Heart left ventricle (tissue), 16 donors: ENCODE data around the gene FYCO1. TPM values are rescaled to one million over a fixed set of nuclear protein-coding genes. Genes with fewer than 3 reads are reported as not detected.

Experiments used
- ATAC-seq, 4 donors: fragments of 200-7000 bp; cut with Tn5 transposase; one replicate each; pipeline ENCODE4 v1.9.1; 2020 to 2022; ENCODE audit warnings: moderate library complexity in 4 of 4, mild to moderate bottlenecking in 3 of 4, moderate number of reproducible peaks in 1 of 4
- DNase-seq, 5 donors: peaks; one replicate each; pipeline ENCODE4 v3.0.0-alpha.2; 2020
- H3K27ac ChIP-seq, 12 donors: fragments of 200-600 bp; sonication (generic) in 4 of 12; one replicate each; pipeline versions ENCODE4 v1.5.0 to v1.8.0; 2016 to 2022; ENCODE audit warnings: mild to moderate bottlenecking in 2 of 12
- H3K27me3 ChIP-seq, 9 donors: fragments of 200-600 bp; sonication (generic) in 2 of 9; one replicate each; pipeline versions ENCODE4 v1.5.1 to v1.8.0; 2016 to 2022; ENCODE audit warnings: mild to moderate bottlenecking in 3 of 9
- H3K36me3 ChIP-seq, 9 donors: fragments of 200-600 bp; sonication (generic) in 2 of 9; one replicate each; pipeline versions ENCODE4 v1.5.0 to v1.8.0; 2018 to 2022; ENCODE audit warnings: mild to moderate bottlenecking in 2 of 9
- H3K4me1 ChIP-seq, 12 donors: fragments of 200-600 bp; sonication (generic) in 4 of 12; one replicate each; pipeline versions ENCODE4 v1.5.0 to v1.8.0; 2016 to 2022; ENCODE audit warnings: mild to moderate bottlenecking in 3 of 12
- H3K4me3 ChIP-seq, 12 donors: fragments of 200-600 bp; sonication (generic) in 4 of 12; one replicate each; pipeline versions ENCODE4 v1.5.0 to v1.8.0; 2017 to 2022; ENCODE audit warnings: mild to moderate bottlenecking in 9 of 12, moderate library complexity in 4 of 12
- H3K9me3 ChIP-seq, 12 donors: fragments of 200-600 bp; sonication (generic) in 4 of 12; one replicate each; pipeline versions ENCODE4 v1.5.0 to v1.8.0; 2016 to 2022; ENCODE audit warnings: mild to moderate bottlenecking in 1 of 12
- POLR2A ChIP-seq, 2 donors: fragments of 450-650 bp; IDR thresholded peaks; one replicate each; pipeline ENCODE4 v1.6.1; 2017; ENCODE audit warnings: antibody characterized with exemption in 2 of 2, mild to moderate bottlenecking in 2 of 2, moderate library complexity in 2 of 2
- WGBS, 4 donors: extraction: QIAGEN DNeasy Blood & Tissue Kit in 2 of 4; methylation state at CpG; one replicate each; pipeline versions ENCODE4 v1.1.5 to v1.1.7; 2013 to 2018; 5-methylcytosine and 5-hydroxymethylcytosine counted together
- intact Hi-C, 10 donors: fragments of 100-400 bp; cut with DNase I; formaldehyde crosslinking; loops; one replicate each; pipeline versions ENCODE4 v1.11.1 to v1.14.2; 2022
- polyA plus RNA-seq, 2 donors: library from polyadenylated mRNA; stranded (reverse); fragments of 200-250 nt; gene quantifications; one replicate each; pipeline ENCODE4 v1.2.3, GENCODE V29; 2013
- total RNA-seq, 9 donors: library from RNA; depleted of rRNA in 2 of 9; stranded (reverse); fragments of >200 nt in 2 of 9; fragmentation: NEBNext Ultra II Directional in 3 of 9; extraction: Animal tissue kit (Norgen Biotek cat#: 25700) in 3 of 9; gene quantifications; one replicate each; pipeline versions ENCODE4 v1.1.0 to v1.2.4, GENCODE V29; 2016 to 2023
- TF ChIP-seq, protein P1 (sequence below), 12 donors: fragments of 200-600 bp; sonication (generic) in 4 of 12; IDR thresholded peaks; one replicate each; pipeline versions ENCODE4 v1.5.0 to v1.8.0; 2018 to 2022; ENCODE audit warnings: antibody characterized with exemption in 12 of 12, mild to moderate bottlenecking in 5 of 12
- donor health status: ischemic (EF 13 %, LVEDD 7.1; RV severe dilation, severe dysfunction).
- donor health status: healthy with polysubstance abuse.
- donor health status: DM: no; HTN: yes; CAD: no.
- donor health status: DM: no; HTN: no; CAD: no.
- donor health status: ischemic (EF 25% LVEDD 6.9; RV normal size, moderate dysfunction).
- donor health status: ischemic (EF 25% LVEDD 5.7; RV mildly dilated, moderate dysfunction).
- donor health status: healthy.
- donor health status: DM: yes; HTN: yes; CAD: no.
- donor health status: ischemic (EF 35%, LVEDD 5.7; RV mildly dilated, moderate dysfunction).
- donor health status: nonischemic (EF 11% LVEDD 7.7; RV severe dilation, severe dysfunction).
- donor health status: DM: yes; HTN: yes; CAD: no.
- donor health status: PGD.
- donor health status: ischemic (EF 29% LVEDD 5.4; RV normal size, mild dysfunction).
- donor health status: nonischemic (EF 23%, LVEDD 6.1; RV moderate dilation, normal function).

The FYCO1 gene
- total and polyA plus RNA-seq, 11 donors, result 18.5 to 195 (median 139) TPM

- DNase-seq (no peak), ATAC-seq (no peak)
- H3K27ac ChIP-seq, result peak overlapping the region in 1 of 12 donors; percentile 74
- H3K9me3 ChIP-seq, result no peaks in the 10 kb centered on the region
- intact Hi-C loops, result no loop called here
- 84 to 90% (median 86%) methylated on average over 5 of the region's 5 CpGs for WGBS, 4 donors
- H3K4me1 ChIP-seq, result peaks cover 0 to 51% (median 8%) of the 10 kb centered on the region in 12 donors
- peaks cover 0 to 100% (median 91%) of the 10 kb centered on the region in 9 donors for H3K36me3 ChIP-seq
- H3K27me3 ChIP-seq, result no peaks in the 10 kb centered on the region
- TF ChIP-seq, protein P1, sequence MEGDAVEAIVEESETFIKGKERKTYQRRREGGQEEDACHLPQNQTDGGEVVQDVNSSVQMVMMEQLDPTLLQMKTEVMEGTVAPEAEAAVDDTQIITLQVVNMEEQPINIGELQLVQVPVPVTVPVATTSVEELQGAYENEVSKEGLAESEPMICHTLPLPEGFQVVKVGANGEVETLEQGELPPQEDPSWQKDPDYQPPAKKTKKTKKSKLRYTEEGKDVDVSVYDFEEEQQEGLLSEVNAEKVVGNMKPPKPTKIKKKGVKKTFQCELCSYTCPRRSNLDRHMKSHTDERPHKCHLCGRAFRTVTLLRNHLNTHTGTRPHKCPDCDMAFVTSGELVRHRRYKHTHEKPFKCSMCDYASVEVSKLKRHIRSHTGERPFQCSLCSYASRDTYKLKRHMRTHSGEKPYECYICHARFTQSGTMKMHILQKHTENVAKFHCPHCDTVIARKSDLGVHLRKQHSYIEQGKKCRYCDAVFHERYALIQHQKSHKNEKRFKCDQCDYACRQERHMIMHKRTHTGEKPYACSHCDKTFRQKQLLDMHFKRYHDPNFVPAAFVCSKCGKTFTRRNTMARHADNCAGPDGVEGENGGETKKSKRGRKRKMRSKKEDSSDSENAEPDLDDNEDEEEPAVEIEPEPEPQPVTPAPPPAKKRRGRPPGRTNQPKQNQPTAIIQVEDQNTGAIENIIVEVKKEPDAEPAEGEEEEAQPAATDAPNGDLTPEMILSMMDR (IDR thresholded peaks at IDR 0.05), result no peak
- TF ChIP-seq POLR2A (IDR thresholded peaks at IDR 0.05), result no peak
- H3K4me3 ChIP-seq, result no peak overlapping the region
Observed at GRCh38 chr3:45978006-45978761, 17.4 kb downstream of the FYCO1 start.

DNA sequence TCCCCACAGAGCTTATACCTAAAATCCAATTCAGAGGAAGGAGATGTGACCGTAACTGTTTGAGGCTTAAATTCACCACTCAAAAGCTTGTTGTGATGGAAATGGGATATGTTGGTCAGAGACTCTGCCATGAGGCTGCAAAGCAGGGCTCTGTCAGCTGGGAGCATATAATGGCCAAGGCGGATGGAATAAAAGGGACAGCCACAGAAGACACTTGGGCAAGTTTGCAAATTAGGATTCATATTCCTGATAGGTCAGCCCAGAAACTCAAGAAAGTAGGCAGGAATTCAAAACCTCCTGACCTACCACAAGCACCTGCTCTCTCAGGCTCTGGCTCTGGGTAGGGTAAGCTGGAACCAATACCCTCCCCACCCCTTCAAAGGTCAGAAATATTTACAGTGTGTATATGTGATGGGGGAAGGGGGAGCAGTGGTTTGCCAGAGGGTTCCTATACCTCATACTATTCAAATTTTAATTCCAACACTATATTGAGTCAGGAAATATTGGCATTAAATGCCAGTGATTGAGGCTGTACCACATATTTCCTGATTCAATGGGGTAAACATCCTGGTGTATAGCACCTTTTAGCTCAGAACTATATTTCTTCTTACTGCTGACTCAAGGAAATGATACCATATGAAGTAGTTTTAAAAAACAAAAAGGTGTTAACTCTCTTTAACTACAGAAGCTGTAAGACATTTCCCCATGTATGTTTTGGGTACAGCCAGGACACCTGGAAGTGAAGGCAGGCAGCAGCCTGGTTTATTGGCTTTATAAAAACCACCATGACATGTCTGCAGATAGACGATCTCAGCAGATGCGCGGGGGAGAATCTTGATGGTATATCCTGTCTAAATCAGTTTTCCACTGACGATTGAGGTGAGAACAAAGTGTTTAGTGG is 19.2 kb downstream of the FYCO1 start:
- no peak for ATAC-seq
- peaks cover 0 to 100% (median 90%) of the 10 kb centered on the region in 9 donors for H3K36me3 ChIP-seq

DNA sequence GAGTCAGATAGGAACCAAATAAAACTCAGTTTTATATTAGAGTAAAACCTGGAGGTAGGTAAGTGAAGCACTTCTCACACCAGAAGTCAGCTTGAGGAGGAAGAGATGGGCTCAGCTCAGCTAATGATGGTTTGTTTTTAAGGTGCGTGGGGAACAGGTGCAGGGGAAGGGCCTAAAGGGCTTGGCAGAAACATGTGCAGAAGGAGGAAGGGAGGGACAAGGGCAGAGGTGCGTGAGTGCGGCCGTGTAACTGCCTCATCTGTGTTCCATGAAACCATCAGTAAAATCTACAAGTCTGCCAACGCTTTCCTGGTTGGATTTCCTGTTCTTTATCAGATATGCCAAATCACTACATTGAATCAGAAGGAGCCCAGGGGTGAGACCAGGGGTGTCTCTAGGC is 19.9 kb downstream of the FYCO1 start:
- TF ChIP-seq POLR2A (IDR thresholded peaks at IDR 0.05), result no peak
- TF ChIP-seq, protein P1 (IDR thresholded peaks at IDR 0.05), result no peak
- no peak for DNase-seq
- no peaks in the 10 kb centered on the region for H3K9me3 ChIP-seq
- 71 to 83% (median 78%) methylated on average over 5 of the region's 5 CpGs for WGBS, 4 donors
- H3K27ac ChIP-seq, result peak overlapping the region in 1 of 12 donors; percentile 64
- H3K4me3 ChIP-seq, result no peak overlapping the region
- intact Hi-C loops, result no loop called here
- no peaks in the 10 kb centered on the region for H3K27me3 ChIP-seq
- ATAC-seq, result no peak
- peaks cover 0 to 60% (median 0%) of the 10 kb centered on the region in 12 donors for H3K4me1 ChIP-seq
- peaks cover 0 to 100% (median 90%) of the 10 kb centered on the region in 9 donors for H3K36me3 ChIP-seq

More for the DNA sequence above, 19.2 kb downstream of the FYCO1 start:
- no peaks in the 10 kb centered on the region for H3K9me3 ChIP-seq
- 75 to 80% (median 78%) methylated on average over 6 of the region's 6 CpGs for WGBS, 4 donors
- peak overlapping the region in 2 of 12 donors; percentile 19 to 74 for H3K27ac ChIP-seq
- DNase-seq, result no peak
- intact Hi-C loops, result no loop called here
- H3K27me3 ChIP-seq, result no peaks in the 10 kb centered on the region
- H3K4me1 ChIP-seq, result peaks cover 0 to 64% (median 3%) of the 10 kb centered on the region in 12 donors
- TF ChIP-seq, protein P1 (IDR thresholded peaks at IDR 0.05), result no peak
- no peak for TF ChIP-seq POLR2A (IDR thresholded peaks at IDR 0.05)
- H3K4me3 ChIP-seq, result no peak overlapping the region

- peaks cover 0 to 56% (median 0%) of the 10 kb centered on the region in 12 donors for H3K4me1 ChIP-seq
- no peak for ATAC-seq
- no peak for TF ChIP-seq POLR2A (IDR thresholded peaks at IDR 0.05)
- TF ChIP-seq, protein P1 (IDR thresholded peaks at IDR 0.05), result no peak
- WGBS, 4 donors, result 68 to 91% (median 82%) methylated on average over 4 of the region's 4 CpGs
- H3K36me3 ChIP-seq, result peaks cover 0 to 100% (median 92%) of the 10 kb centered on the region in 9 donors
- H3K27me3 ChIP-seq, result no peaks in the 10 kb centered on the region
- H3K27ac ChIP-seq, result peak overlapping the region in 1 of 12 donors; percentile 6
- intact Hi-C loops, result no loop called here
- H3K4me3 ChIP-seq, result no peak overlapping the region
- DNase-seq, result no peak
- H3K9me3 ChIP-seq, result no peaks in the 10 kb centered on the region
Observed at GRCh38 chr3:45974686-45975085, 20.9 kb downstream of the FYCO1 start.
